Stimulated activated effector memory CD8-positive, alpha-beta T cell treated with anti-CD3 and anti-CD28 coated beads, Interleukin-12 subunit alpha, Interleukin-12 subunit beta, amount 100 ng/mL, for 72 hours (primary cell): ENCODE measurements around the gene SLC39A6.
"Not testable (repeated sequence)": the region's sequence is repeated elsewhere in the genome, so short reads cannot be mapped to it uniquely, and the experiment has no call there.

ENCODE experiments used
- ATAC-seq: fragments of 150-1000 bp; cut with Tn5 transposase; 2 replicates; pipeline ENCODE4 v1.10.0; 2021
- DNase-seq, 2 donors: peaks; one replicate each; pipeline ENCODE4 v3.0.0; 2021 to 2022; ENCODE audit warnings: low spot score in 2 of 2
- H3K27ac Mint-ChIP-seq: one replicate; pipeline ENCODE4 v1.8.0; 2022; ENCODE audit warnings: mild to moderate bottlenecking, mixed read lengths
- H3K36me3 Mint-ChIP-seq: one replicate; pipeline ENCODE4 v1.8.0; 2022; ENCODE audit warnings: mild to moderate bottlenecking, mixed read lengths
- H3K4me1 Mint-ChIP-seq: one replicate; pipeline ENCODE4 v1.8.0; 2022; ENCODE audit warnings: mixed read lengths
- H3K4me3 Mint-ChIP-seq: one replicate; pipeline ENCODE4 v1.8.0; 2022; ENCODE audit warnings: mild to moderate bottlenecking, mixed read lengths
- H3K9me3 Mint-ChIP-seq: one replicate; pipeline ENCODE4 v1.8.0; 2022; ENCODE audit warnings: mixed read lengths

The SLC39A6 gene

DNA sequence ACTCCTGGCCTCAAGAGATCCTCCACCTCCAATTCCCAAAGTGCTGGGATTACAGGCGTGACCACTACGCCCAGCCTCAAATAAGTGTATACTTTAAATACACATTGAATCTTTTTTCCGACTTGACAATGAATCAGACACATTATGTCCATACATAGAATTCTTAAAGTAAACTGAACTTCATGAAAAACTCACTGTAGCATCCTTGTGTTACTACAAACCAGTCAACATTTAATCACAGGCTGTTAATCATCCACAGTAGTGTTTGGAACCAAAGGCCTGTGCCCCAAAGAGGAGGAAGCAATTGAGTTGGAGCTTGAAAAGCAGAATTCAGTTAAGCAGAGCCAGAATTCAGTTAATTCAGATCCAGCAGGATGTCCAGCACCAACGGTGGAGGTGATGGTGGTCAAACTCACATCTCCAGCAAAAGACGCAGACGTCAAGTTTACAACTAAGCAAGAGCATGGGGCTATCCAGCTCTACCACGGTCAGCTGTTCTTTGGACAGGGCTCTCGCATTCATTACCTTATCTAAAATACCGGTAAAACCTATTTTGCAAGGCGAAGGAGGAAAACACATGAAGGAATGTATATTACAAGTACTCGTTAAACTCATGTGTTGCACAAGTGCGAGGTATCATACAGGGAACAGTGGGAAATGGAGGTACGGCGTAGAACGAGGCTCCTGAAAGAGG lies 1.2 kb downstream of the SLC39A6 start:
- Mint-ChIP-seq H3K4me3 (peak overlapping the region; percentile 92), H3K27ac (peak overlapping the region; percentile 98), H3K4me1 (peaks cover 54% of the 10 kb centered on the region), H3K9me3 (no peaks in the 10 kb centered on the region), H3K36me3 (peaks cover 41% of the 10 kb centered on the region)
- DNase-seq (no peak), ATAC-seq (no peak)

DNA sequence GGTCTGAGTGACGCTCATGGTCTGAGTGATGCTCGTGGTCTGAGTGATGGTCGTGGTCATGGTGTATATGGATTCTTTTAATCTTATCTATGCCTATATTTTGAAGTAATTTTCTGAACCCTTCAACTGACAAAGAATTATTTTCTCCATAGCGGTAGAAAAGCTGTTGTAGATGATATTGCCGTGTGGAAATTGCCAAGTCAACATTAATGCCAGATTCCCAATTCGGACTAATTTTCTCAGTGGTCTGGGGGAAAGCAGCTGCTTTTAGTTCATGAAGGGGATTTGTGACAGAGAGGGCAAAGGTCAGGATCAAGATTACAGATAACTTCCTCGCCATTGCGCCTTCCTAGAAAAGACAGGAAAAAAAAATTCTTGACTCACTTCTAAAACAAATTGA lies 2.5 kb downstream of the SLC39A6 start:
- Mint-ChIP-seq H3K4me3 (peak overlapping the region; percentile 92), H3K36me3 (peaks cover 49% of the 10 kb centered on the region), H3K4me1 (peaks cover 42% of the 10 kb centered on the region), H3K9me3 (no peaks in the 10 kb centered on the region), H3K27ac (no peak overlapping the region)
- ATAC-seq: no peak
- DNase-seq: no peak

DNA sequence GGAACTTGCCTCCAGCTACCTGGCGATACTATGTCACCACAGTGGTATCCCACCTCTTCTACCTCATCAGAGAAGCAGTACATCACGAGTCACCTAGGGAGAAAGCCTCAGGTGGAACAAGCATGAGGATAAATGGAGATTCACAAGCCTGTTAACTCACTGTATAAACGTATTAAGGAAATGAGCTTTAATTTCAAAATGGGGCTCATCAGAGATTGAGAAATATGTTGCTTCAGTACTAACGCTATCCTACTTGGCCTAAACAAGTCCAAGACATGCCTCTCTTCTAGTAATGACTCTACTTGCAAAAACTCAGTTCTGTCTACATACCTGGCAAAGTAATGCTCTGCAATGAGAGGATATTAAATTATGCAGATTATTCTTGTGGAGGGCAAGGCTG lies 4.3 kb downstream of the SLC39A6 start:
- DNase-seq (no peak), ATAC-seq (no peak)
- Mint-ChIP-seq H3K4me1 (peaks cover 30% of the 10 kb centered on the region), H3K27ac (no peak overlapping the region), H3K36me3 (peaks cover 64% of the 10 kb centered on the region), H3K4me3 (no peak overlapping the region), H3K9me3 (no peaks in the 10 kb centered on the region)

DNA sequence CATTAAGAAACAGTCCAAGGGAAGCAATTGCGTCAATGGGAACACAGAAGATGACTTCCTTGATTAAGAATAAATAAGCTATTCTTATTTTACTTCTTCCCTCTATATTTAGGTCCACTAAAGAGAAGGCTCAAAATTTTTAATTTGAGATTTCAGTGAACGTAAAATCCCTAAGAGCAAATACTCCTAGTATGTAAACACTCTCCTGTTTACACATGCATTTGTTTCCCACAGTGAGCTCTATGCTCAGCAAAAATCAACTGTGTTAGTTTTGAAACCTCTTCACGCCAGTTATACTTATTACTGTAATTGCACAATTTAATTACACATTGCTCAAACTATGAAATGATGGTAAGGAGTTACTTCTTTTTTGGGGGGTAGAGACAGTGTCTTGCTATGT lies 8.8 kb downstream of the SLC39A6 start:
- Mint-ChIP-seq H3K9me3 (no peaks in the 10 kb centered on the region), H3K4me3 (no peak overlapping the region), H3K36me3 (peaks cover 98% of the 10 kb centered on the region), H3K4me1 (peaks cover 4% of the 10 kb centered on the region), H3K27ac (no peak overlapping the region)
- no peak for DNase-seq
- ATAC-seq: no peak

DNA sequence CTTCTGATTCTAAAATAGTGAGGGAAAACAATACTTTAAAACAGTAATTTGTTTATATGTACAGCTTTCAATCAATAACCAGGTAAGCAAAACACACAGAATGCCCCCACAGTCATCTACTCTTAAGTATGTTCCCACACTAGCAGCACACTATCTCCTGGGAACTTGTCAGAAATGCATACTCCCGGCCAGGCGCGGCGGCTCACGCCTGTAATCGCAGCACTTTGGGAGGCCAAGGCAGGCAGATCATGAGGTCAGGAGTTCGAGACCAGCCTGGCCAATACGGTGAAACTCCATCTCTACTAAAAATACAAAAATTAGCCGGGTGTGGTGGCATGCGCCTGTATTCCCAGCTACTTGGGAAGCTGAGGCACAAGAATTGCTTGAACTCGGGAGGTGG lies 12.4 kb downstream of the SLC39A6 start:
- not testable (repeated sequence) for H3K9me3 Mint-ChIP-seq, DNase-seq, H3K4me1 Mint-ChIP-seq, H3K4me3 Mint-ChIP-seq, H3K27ac Mint-ChIP-seq, ATAC-seq
- H3K36me3 Mint-ChIP-seq: peaks cover 98% of the 10 kb centered on the region

DNA sequence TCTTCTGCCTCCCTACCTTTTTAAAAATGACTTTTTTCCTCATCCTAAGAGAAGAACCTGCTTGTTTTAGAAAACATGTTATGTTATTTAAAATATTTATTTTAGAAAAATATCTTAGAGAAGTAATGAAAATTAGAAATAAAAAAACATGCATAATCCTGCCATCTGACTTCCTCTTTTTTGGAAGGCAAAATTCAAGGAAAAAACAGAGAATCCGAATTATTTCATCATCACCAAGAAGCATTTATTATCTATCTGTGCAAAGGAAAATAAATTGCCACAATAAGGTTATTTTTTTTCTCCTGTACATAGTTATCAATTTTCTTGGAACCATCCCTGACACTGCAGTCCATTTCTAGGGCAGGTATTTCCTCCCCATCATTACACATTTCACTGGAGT lies 14.4 kb downstream of the SLC39A6 start:
- no peak overlapping the region for H3K27ac Mint-ChIP-seq
- H3K4me1 Mint-ChIP-seq: no peaks in the 10 kb centered on the region
- H3K4me3 Mint-ChIP-seq: no peak overlapping the region
- H3K36me3 Mint-ChIP-seq: peaks cover 98% of the 10 kb centered on the region
- ATAC-seq (no peak), DNase-seq (no peak)
- no peaks in the 10 kb centered on the region for H3K9me3 Mint-ChIP-seq

DNA sequence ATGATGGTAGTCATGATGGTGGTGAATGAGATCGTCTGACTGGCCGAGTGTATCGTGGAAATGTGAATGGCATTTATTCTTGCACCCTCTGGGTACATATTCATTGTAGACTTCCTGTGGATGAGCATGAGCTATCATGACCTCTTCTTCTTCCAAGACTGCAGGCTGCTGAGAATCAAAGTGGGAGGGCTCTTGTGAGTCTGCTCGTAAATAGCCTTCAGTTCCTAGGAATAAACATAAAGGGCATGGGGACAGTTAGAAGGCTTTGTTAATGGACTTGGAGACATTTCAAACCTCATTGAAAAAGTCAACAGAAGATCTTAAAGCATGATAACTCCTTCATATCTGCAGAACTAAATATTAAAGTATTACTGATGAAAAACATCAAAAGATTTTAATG lies 14.9 kb downstream of the SLC39A6 start:
- Mint-ChIP-seq H3K9me3 (no peaks in the 10 kb centered on the region), H3K36me3 (peaks cover 98% of the 10 kb centered on the region), H3K4me3 (no peak overlapping the region), H3K4me1 (no peaks in the 10 kb centered on the region), H3K27ac (no peak overlapping the region)
- DNase-seq (no peak), ATAC-seq (no peak)

DNA sequence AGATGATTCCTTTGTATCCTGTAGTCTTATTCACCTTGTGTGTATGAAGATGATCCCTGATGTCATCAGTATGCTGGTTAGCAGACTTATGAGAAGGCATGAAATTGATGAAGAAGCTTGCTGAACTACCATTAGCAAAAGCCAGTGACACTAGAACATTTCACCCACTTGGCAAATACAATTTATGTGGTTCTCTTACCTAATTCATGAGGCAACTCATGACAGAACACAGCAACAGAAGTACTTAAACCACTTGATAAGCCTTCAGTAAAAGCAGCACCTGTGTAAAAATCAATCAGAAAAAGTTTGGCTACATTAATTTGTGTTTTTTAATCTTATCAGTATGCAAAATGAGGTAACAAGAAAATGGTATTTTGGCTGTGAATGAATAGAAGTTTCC lies 16.8 kb downstream of the SLC39A6 start:
- no peaks in the 10 kb centered on the region for H3K4me1 Mint-ChIP-seq
- peaks cover 91% of the 10 kb centered on the region for H3K36me3 Mint-ChIP-seq
- no peaks in the 10 kb centered on the region for H3K9me3 Mint-ChIP-seq
- no peak for DNase-seq
- no peak for ATAC-seq
- no peak overlapping the region for H3K4me3 Mint-ChIP-seq
- H3K27ac Mint-ChIP-seq: no peak overlapping the region

DNA sequence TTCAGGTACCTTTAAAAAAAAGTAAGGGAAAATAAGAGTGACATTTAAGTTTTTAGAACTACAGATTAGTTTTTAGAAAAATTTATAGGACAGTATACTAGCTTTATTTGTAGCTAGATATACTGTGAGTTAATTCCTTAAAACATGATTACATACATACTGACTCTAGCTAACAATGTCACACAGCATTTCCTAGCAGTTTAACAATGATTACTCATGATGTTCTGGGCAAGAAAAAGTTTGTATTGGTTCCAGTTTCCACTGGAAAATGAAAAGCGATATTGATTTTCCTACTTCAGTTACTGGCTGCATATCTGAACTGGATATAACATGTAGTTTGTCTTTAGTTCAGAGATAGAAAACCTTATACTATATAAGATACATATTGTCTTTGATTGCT lies 19.4 kb downstream of the SLC39A6 start:
- ATAC-seq: no peak
- Mint-ChIP-seq H3K36me3 (peaks cover 65% of the 10 kb centered on the region), H3K27ac (no peak overlapping the region), H3K4me1 (no peaks in the 10 kb centered on the region), H3K4me3 (no peak overlapping the region), H3K9me3 (no peaks in the 10 kb centered on the region)
- DNase-seq: no peak

DNA sequence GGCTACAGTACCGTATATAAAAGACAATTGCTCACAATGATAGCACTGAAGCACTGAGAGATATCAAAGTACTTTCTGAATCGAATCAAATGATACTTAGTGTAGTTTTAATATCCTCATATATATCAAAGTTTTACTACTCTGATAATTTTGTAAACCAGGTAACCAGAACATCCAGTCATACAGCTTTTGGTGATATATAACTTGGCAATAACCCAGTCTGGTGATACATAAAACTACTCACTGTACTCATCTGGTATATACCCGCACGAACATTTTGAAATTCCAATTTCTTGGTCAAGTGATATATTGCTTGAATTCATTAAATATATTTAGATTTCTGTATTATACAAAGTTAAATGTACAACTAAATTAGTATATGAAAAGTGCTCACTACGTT lies 20.5 kb downstream of the SLC39A6 start:
- no peaks in the 10 kb centered on the region for H3K9me3 Mint-ChIP-seq
- DNase-seq: no peak
- H3K36me3 Mint-ChIP-seq: peaks cover 54% of the 10 kb centered on the region
- H3K4me1 Mint-ChIP-seq: no peaks in the 10 kb centered on the region
- no peak overlapping the region for H3K27ac Mint-ChIP-seq
- ATAC-seq: no peak
- no peak overlapping the region for H3K4me3 Mint-ChIP-seq

DNA sequence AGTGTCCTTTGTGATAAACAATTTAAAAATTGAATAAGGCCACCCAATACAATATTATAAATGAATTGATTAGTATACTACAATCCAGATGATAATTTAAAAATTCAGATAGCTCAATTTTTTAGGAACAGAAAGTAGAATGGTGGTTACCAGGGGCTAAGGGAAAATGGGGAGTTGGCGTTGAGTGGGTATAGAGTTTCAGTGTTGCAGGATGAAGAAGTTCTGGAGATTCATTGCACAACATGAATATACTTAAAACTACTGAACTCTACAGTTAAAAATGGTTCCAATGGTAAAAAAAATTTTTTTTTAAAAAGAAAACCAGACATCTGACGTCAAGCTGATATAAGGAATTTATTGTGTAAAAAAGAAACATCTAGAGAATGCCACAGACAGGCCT lies 20.9 kb downstream of the SLC39A6 start:
- ATAC-seq (no peak), DNase-seq (no peak)
- no peaks in the 10 kb centered on the region for H3K9me3 Mint-ChIP-seq
- peaks cover 50% of the 10 kb centered on the region for H3K36me3 Mint-ChIP-seq
- H3K4me3 Mint-ChIP-seq: no peak overlapping the region
- H3K27ac Mint-ChIP-seq: no peak overlapping the region
- no peaks in the 10 kb centered on the region for H3K4me1 Mint-ChIP-seq

DNA sequence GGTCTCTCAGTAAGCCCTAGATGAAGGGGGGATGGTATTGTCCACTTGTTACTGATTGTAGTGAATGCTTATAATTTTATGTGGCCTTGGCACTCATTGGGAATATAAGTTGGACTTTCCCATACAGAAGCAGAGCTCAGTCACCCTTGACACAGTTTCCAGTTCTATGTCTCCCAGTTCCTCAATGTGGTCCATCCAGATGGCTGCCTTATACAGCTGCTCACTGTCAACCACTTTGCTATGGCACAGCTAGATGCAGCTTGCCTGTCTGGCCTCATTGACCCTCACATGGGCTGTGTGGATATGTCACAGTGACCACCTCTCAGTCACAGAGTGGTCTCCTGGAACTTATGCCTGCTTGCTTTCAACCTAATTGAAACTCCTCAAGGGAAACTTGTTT lies 21.7 kb downstream of the SLC39A6 start:
- no peak for DNase-seq
- Mint-ChIP-seq H3K36me3 (peaks cover 43% of the 10 kb centered on the region), H3K4me3 (no peak overlapping the region), H3K27ac (no peak overlapping the region), H3K4me1 (no peaks in the 10 kb centered on the region), H3K9me3 (no peaks in the 10 kb centered on the region)
- ATAC-seq: no peak

DNA sequence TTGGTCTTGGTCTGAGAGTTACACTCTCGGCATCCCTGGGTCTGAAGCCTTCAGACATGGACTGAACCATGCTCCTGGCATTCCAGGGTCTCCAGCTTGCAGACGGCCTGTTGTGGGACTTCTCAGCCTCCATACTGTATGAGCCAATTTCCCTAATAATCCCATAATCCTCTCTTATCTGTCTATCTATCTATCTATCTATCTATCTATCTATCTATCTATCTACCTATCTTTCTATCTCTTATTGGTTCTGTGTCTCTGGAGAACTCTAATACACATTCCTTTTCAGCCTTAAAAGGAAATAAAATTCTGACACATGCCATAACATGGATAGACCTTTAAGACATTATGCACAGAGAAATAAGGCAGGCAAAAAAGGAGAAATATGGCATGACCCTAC lies 24.4 kb downstream of the SLC39A6 start:
- H3K27ac Mint-ChIP-seq: no peak overlapping the region
- no peak overlapping the region for H3K4me3 Mint-ChIP-seq
- H3K9me3 Mint-ChIP-seq: no peaks in the 10 kb centered on the region
- ATAC-seq (no peak), DNase-seq (no peak)
- peaks cover 15% of the 10 kb centered on the region for H3K36me3 Mint-ChIP-seq
- H3K4me1 Mint-ChIP-seq: no peaks in the 10 kb centered on the region

DNA sequence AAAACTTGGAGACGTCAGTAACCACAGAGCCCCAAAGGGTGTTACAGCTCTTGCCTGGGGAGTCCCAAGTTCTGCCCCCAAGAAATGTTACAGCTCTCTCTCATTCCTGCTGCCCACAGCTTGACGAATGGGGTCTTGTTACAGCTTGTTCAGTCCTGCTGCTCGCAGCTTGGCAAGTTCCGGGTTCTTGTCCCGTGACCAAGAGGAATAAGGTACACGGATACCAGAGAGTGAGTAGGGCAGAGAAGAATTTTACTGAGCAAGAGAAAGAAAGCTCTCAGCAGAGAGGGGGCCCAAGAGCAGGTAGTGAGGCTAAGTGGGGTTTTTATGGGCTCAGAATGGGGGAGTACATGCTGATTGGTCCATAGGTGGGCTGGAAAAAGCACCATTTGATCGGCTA lies 27.2 kb downstream of the SLC39A6 start:
- no peaks in the 10 kb centered on the region for H3K9me3 Mint-ChIP-seq
- ATAC-seq: no peak
- H3K27ac Mint-ChIP-seq: no peak overlapping the region
- H3K36me3 Mint-ChIP-seq: no peaks in the 10 kb centered on the region
- H3K4me3 Mint-ChIP-seq: no peak overlapping the region
- H3K4me1 Mint-ChIP-seq: no peaks in the 10 kb centered on the region
- no peak for DNase-seq

DNA sequence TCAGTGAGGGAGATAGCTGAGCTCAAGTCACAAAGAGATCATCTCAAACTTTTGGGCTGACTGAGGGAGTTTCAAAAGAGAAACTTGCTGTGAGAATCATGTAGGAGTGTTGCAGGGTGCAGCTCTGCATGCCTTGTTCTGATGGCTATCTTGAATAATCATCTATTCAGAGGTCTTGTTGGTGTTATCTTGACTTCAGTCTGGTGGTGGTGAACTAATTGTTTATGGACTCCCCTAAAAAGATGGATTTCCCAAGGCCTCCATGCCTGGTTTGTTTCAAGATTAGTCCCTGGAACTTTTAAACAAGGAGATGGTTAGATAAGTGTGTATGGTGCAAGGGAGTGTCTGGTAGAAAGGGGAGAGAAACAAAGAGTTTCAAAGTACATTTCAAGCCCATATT lies 29.8 kb downstream of the SLC39A6 start:
- DNase-seq (no peak), ATAC-seq (no peak)
- Mint-ChIP-seq H3K36me3 (no peaks in the 10 kb centered on the region), H3K4me1 (no peaks in the 10 kb centered on the region), H3K4me3 (no peak overlapping the region), H3K9me3 (no peaks in the 10 kb centered on the region), H3K27ac (no peak overlapping the region)

DNA sequence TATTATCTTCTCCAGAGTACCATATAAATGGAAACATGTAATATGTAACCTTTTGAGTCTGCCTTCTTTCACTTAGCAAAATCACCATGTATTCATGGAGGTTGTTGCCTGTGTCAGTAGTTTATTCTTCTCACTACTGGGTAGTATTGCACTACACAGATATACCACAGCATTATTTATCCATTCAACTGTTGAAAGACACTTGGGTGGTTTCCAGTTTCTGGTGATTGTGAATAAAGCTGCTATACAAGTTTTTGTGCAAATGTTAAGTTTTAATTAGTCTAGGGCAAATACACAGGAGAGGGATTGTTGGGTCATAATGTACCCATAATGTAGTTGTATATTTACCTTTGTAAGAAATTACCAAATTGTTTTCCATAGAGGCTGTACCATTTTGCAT lies 32.2 kb downstream of the SLC39A6 start:
- ATAC-seq (no peak), DNase-seq (no peak)
- no peak overlapping the region for H3K4me3 Mint-ChIP-seq
- H3K9me3 Mint-ChIP-seq: no peaks in the 10 kb centered on the region
- H3K27ac Mint-ChIP-seq: no peak overlapping the region
- H3K4me1 Mint-ChIP-seq: peaks cover 13% of the 10 kb centered on the region
- H3K36me3 Mint-ChIP-seq: no peaks in the 10 kb centered on the region
